PC-9 (cell line): ENCODE results near the gene CCNF.

Source experiments
- CTCF ChIP-seq: fragments of 200-600 bp; sonication (generic); conservative IDR thresholded peaks from 2 replicates; pipeline ENCODE4 v1.6.1; 2017; ENCODE audit warnings: mixed run types, antibody characterized with exemption, mild to moderate bottlenecking, moderate library complexity
- EZH2 ChIP-seq: fragments of 200-600 bp; sonication (generic); IDR thresholded peaks from 2 replicates; pipeline ENCODE4 v1.8.0; 2017; ENCODE audit warnings: antibody characterized with exemption, low read depth

DNA sequence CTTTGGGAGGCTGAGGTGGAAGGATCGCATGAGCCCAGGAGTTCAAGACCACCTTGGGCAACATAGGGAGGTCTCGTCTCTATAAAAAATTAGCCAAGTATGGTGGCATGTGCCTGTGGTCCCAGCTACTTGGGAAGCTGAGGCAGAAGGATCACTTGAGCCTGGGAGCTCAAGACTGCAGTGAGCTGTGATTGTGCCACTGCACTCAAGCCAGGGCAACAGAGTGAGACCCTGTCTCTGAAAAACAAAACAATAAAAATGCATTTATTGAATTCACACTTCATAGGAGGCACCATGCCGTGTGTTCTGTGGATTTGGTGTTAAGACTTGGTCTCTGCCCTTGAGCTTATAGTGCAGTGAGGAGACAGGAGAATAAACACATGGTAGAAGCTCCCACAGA lies 48.1 kb downstream of the CCNF start:
- TF ChIP-seq CTCF (no peak), EZH2 (no peak)
